HG02623 (cell line): ENCODE measurements around the gene ASPG.

ENCODE experiments used
- ATAC-seq: cut with Tn5 transposase; IDR thresholded peaks from one replicate; pipeline ENCODE4 v1.9.1; 2021; ENCODE audit warnings: moderate library complexity; ENCODE audit not compliant: unreplicated experiment

The ASPG gene

DNA sequence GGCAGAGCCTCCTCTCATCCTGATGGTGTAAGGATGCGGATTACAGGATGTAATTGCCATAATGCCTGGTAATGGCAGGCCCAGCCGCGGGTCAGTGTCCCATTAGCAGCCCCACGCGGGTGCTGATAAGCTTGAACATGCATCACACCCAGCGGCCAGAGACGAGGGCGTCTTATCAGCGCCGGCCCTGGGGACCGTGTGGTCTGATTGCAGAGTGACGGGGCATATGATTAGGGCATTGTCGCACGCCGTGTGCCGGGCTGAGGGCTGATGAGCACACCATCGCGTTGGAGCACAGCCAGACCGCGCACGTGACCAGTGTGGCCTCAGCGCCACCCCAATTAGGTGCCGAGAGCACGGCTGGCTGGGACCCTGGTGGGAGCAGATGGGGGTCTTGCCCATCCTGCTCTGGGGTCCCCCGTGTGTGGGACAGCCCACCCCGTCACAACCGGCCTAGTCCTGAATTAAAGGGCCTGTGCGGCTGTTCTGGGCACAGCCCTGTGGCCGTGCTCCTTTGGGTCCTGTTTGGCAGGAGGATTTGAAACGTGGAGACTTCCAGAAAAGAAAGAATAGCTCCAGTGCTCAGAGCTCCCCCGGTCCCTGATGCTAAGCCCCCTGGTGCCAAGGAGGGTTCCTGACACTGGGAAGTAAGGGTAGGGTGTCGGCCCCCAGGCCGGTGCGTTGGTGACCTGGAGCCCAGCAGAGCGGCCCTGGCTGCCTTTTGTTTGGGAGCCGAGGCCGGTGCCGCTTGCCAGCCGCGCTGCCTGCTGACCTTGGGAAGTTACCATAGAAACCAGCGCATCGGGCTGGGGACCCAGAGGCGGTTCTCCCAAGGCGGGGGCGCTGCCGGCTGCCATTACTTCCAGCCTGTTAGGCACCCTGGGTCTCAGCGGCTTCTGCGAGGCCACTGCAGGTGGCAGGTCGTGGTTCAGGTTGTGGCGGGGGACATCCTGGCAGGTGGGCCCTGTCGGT, 73.6 kb downstream of the ASPG start:
- no peak for ATAC-seq

DNA sequence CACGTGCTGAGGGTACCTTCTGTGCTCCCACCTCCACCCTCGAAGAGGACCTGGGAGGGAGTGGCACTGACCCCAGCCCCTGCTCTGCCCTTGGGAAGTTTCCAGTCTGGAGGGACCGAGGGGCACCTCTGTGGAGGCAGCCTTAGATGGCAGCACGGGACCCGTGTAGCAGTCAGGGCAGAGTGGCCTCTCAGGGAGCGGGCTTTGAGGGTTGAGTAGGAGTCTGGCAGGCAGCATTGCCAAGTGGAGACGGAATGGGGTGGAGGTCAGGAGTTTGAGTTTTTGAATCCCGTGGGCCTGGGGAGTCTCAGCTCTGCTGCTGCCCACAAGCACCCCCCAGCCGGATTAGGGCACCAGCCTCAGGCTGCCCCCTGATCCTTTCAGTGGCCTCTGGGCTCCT, 74.5 kb downstream of the ASPG start:
- ATAC-seq: no peak

DNA sequence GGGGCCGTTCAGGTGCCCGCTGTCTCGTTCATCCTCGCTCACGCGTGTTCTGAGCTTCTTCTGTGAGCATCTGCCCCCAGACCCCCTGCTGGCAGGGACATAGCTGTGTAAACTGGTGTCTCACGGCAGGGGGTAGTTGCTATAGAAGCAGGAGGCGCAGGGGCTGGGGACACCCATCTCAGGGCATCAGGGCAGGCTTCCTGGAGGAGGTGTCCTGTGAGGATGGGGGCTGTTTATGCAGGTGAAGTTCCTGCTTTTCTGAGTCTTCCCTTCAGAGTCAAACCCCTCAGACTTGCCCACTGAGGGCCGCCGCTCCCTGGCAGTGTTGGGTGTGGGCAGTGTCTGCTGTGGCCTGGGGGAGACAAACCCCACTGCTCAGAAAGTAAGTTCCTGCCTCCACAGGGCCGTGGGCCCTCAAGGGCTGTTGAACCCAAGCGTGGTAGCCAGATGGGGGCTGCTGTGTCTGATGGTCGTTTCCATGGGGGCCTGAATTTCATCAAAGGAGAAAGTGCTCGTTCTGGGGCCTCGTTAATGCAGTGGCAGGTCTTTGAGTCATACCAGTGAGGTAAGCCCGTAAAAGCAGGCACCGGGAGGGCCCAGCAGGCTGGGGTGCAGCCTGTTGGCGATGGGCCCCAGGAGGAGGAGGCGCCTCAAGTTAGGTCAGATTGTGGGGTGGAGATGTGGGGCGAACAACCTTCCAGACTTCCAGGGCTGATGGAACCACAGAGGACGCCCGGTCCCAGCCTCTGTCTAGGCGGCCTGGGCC, 76.3 kb downstream of the ASPG start:
- no peak for ATAC-seq

DNA sequence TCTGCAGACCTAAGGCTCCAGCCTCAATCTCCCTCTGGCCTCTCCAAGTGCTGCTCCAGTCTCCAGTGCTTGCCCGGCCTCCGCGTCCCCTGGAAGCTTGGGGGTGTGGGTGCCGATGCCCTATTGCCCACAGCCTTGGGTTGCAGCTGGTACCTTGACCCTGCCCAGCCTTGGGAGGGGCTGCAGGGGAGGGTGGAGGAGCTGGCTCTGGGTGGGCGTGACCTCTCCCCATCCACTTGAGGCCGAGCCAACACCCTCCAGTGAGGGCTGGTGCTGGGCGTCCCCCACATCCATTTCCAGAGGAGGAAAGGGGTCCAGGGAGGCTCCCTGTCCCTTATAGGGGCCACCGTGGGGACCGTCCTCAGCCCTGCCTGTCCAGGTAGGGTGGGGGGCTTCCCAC, 77.0 kb downstream of the ASPG start:
- no peak for ATAC-seq

DNA sequence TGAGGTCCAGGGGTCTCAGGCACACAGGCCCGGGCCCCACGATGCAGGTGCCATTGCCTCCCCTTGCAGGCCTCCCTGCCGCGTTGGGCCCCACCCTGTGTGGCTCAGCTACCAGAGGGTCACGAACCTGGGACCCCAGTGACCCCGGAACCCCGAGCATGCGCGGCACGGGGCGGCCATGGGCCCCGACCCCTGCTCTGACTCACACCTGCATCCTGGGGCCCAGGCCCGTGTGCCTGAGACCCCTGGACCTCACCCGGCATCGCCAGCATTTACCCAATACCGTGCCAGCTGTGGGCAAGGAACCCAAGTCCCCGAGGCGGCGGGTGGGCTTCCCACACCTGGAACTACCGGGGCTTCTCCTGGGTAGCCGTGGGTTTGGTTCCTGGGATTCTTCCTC, 78.0 kb downstream of the ASPG start:
- ATAC-seq: no peak

DNA sequence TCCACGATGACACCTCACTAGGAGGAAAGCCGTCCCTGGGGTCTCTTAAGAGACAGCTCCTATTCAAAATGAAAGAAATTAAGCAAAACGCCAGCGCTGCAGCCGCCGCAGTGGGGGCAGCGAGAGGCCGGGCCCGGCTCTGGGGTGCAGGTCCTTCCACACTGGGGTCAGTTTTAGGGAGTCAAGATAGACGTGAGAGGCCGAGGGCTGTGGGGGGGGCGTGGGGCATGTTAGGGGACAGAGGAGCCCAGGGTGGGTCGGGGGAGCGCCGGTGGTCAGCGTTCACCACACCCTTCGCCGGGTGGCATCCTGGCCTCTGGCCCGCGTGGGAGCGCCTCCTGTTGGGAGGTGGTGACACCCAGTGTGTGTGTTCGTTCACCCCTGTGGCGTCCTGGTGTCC, 78.5 kb downstream of the ASPG start:
- ATAC-seq: no peak

DNA sequence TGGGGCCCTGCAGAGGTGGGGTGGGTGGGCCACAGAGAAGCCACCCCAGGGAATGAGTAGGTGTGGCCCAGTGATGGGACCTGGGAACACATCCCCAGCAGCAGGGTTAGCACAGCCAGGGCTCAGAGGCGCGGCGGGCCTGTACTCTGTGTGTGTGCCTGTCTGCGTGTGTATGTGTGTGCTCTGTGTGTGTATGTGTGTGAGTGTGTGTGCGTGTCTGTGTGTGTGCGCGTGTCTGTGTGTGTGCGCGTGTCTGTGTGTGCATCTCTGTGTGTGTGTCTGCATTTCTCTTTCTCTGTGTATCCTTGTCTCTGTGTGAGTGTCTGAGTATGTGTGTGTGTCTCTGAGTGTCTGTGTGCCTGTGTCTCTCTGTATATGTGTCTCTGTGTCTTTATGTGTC, 79.0 kb downstream of the ASPG start:
- ATAC-seq: no peak
